Embryonic facial prominence (tissue), 1 donor: ENCODE data around the gene SEC16B.
"Not testable (repeated sequence)": the region's sequence is repeated elsewhere in the genome, so short reads cannot be mapped to it uniquely, and the experiment has no call there.

Source experiments
- DNase-seq: peaks from one replicate; pipeline ENCODE4 v3.0.0-alpha.2; 2016; ENCODE audit errors: extremely low spot score

The SEC16B gene, protein sequence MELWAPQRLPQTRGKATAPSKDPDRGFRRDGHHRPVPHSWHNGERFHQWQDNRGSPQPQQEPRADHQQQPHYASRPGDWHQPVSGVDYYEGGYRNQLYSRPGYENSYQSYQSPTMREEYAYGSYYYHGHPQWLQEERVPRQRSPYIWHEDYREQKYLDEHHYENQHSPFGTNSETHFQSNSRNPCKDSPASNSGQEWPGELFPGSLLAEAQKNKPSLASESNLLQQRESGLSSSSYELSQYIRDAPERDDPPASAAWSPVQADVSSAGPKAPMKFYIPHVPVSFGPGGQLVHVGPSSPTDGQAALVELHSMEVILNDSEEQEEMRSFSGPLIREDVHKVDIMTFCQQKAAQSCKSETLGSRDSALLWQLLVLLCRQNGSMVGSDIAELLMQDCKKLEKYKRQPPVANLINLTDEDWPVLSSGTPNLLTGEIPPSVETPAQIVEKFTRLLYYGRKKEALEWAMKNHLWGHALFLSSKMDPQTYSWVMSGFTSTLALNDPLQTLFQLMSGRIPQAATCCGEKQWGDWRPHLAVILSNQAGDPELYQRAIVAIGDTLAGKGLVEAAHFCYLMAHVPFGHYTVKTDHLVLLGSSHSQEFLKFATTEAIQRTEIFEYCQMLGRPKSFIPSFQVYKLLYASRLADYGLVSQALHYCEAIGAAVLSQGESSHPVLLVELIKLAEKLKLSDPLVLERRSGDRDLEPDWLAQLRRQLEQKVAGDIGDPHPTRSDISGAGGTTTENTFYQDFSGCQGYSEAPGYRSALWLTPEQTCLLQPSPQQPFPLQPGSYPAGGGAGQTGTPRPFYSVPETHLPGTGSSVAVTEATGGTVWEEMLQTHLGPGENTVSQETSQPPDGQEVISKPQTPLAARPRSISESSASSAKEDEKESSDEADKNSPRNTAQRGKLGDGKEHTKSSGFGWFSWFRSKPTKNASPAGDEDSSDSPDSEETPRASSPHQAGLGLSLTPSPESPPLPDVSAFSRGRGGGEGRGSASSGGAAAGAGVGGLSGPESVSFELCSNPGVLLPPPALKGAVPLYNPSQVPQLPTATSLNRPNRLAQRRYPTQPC

GRCh38 chr1:177969825-177970371 lies at the start of gene SEC16B:
TSS of gene SEC16B (minus strand) at chr1:177970058. CDS start at chr1:177967981, 2,077 bp downstream.
- DNase-seq = no peak

GRCh38 chr1:178019622-178020021 lies 49.8 kb upstream of the SEC16B start:
- DNase-seq = no peak

GRCh38 chr1:178019208-178019607 lies 49.4 kb upstream of the SEC16B start:
- DNase-seq = no peak

- DNase-seq = no peak
Measured at GRCh38 chr1:178017517-178017916, 47.7 kb upstream of the SEC16B start.

DNA sequence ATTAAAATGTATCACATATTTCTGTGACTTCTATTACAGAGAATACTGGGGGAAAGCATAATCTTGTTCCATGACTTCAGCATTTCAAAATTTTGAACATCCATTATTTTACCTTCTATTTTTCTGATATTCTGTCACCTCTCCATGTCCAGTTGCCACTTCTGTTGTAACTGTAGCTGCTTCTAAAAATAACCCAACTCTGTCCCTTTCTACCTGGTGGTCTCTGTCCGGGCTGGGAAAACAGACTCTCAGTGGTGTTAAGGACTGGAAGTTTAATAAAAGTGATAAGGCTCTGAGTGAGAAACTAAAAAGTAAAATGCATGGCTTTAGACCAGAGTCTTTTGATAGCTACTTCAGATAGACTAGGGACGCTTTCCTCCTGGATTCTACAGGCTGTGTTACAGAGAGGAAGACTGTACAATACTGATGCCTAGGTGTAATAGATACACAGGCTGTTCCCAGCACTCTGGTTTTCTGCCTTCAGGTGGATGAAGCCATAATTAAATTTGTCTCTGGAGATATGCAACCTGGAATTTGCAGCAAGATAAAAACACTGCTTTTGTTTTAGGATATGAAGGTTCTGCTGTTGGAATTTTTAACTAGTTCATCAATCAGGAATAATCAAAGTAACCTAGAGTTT lies 42.1 kb upstream of the SEC16B start:
- DNase-seq = no peak

GRCh38 chr1:178011465-178011828 lies 41.6 kb upstream of the SEC16B start:
- no peak for DNase-seq

DNA sequence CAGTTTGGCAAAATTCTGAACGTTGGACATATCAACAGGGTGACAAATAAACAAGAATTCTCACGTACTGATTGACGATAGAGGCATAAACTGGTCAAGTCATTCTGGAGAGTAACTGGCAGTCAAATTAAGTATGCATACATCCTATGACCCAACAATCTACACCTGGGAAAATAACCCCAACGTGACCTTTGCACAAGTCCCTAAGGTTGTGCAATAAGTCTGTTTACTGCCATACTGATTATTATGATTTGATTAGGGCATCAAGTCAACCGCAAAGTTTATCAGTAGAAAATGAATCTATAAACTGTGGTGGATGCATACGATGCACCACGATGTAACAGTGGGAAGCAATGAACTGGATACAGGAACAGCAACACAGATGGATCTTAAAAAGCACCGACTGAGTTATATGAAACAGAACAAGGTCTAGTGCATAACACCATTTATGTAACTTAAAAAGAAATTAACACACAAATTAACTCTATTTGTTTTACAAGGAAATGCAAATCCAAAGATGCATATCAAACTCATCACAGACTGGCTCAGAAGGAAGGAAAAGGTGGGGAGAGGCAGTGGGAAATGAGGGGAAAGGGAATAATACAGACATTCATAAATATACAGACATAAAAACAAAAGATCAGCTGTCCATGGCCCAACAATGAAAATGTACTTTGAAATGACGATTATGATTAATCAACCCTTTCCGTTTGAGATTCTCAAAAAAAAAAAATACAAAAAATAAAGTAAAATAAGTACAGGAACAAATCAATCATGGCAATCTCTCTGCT lies 41.0 kb upstream of the SEC16B start:
- DNase-seq = no peak

- no peak for DNase-seq
Measured at GRCh38 chr1:178006043-178006442, 36.2 kb upstream of the SEC16B start.

DNA sequence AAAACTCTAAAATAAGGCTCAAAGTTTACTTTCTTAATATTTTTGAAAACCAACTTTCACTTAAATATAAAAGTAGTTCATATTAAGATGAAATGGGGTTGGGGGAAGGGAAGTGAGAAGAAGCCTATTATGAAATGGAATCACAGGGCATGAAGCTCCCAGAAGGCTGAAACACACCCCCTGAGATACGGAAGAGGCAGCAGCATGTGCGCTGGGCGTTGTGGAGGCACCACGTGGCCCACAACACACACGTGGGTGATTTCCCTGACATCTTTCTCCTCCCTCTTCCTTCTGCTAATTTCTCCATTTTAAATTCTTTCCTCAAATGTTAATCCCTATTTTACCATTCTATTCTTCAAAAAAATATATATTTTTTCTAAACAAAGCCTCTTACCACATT lies 35.6 kb upstream of the SEC16B start:
- DNase-seq = no peak

DNA sequence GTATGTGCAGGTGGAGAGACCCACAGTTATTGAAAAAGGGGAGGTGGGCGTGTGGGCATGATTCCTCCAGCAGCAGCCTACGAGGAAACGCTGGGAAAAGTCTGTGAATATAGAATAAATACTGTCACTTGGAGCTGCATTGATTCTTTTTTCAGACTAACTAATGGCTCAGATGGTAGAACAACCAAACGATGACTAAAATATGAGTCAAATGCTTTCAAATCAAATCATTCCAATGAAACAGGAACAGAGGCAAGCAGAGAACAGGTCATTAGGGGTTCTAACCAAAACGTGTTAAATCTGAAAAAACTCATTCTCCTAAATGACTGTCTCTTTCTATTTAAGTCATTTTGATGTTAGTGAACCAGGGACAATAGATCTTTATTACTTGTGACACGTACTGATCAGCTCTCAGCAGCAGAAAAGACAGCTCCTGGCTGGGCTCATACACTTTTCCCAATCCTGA lies 35.1 kb upstream of the SEC16B start:
- DNase-seq = no peak

- no peak for DNase-seq
Measured at GRCh38 chr1:177998696-177999631, 29.1 kb upstream of the SEC16B start.

GRCh38 chr1:177996957-177997356 lies 27.1 kb upstream of the SEC16B start:
- no peak for DNase-seq

DNA sequence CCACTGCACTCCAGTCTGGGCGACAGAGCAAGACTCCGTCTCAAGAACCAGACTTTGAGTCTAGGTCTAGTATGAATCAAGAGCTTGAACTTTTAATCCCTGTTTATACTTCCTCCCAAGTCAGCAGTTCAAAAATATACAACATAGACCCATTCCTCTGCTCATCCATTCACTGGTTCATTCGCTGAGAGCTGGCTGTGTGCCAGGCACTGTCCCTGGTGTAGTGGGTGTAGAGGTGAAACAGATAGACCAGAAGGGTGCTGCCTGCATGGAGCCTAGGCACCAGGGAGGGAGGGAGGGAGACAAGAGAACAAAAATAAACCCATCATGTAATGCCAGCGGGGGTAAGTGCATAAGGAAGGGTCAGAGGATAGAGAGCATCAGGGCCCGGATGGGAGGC lies 25.5 kb upstream of the SEC16B start:
- no peak for DNase-seq

GRCh38 chr1:177986281-177986680 lies 16.4 kb upstream of the SEC16B start:
- DNase-seq = not testable (repeated sequence)

DNA sequence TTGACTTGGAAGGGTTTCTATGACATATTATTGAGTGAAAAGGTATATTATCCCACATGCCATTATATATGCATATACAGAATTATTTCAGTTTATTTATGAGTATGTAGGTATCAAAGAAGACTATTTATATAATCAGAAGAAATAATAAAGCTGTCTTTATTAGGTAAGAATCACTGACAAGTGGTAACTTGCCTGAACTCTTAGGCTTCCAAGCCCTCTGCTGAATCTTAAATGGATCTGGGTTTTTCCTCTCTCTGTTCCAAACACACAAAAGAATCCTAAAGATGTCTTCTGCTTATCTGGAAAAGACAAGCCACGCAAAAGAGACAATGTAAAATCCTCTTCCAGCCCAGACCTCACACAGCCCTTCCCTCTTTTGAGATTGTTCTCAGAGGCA lies 14.9 kb upstream of the SEC16B start:
- no peak for DNase-seq

DNA sequence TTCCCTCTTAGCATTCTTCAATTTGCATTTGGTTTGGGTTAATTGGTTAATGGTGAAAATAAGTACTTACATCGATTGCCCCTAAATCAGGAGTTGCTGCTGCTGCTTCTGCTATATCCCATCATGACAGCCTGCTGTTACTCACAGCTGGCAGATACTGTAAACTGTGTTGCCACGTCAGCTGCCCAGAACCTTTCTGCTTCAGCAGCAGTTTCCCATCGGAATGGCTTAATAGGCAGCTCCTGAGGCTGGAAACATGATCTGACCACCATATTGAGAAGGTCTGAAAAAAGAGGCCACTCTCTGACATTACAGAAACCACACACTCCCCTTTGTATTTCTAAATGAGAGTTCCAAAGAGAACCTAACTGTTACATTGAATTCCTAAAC lies 14.3 kb upstream of the SEC16B start:
- DNase-seq = peak; percentile 74

- peak; percentile 21 for DNase-seq
Measured at GRCh38 chr1:177983482-177984135, 13.8 kb upstream of the SEC16B start.

DNA sequence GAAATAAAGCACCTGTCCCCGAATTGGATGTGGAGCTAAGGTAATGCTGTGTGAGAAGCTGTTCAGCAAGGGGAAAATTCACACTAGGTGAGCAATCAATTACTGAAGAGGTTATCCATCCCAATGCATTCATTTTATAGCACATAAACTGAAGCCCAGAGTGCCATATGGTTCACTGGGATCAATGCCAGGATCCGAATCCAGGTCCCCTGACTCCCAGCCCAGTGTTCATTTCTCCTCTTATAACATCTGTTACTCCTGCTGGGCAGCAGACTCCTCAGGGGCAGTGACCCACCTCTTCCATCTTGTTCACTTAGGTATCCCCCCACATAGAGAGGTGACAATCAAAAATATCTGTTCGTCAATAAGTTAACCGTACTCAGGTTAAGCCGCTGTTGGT lies 13.2 kb upstream of the SEC16B start:
- no peak for DNase-seq

DNA sequence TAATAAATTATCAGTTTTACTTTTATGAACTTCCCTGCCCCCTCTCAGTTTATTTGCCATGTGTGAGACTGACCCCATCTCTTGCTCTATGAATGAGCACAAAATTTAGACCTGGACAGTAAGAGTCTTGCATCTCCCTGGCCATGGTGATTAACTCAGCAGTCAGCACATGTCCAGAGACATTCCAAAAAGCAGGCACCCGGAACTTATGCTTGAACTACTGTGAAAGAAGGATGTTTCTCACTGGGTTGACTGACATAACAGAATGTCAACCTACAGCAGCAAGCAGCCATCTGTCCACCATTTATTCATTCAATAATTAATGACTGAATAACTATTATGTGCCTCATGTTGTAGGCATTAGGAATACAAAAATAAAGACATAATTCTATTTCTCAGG lies 11.3 kb upstream of the SEC16B start:
- no peak for DNase-seq
